ENCODE results near the gene MATN1.

Gene MATN1

GRCh38 chr1:30682396-30683275 is 40.7 kb downstream of the MATN1 start:
- no peak for DNase-seq (ENCODE audit: low read depth in 2 of 2)

- no peak for DNase-seq (ENCODE audit: low read depth in 2 of 2)
Observed at GRCh38 chr1:30681782-30682181, 41.6 kb downstream of the MATN1 start.

GRCh38 chr1:30680879-30681278 is 42.5 kb downstream of the MATN1 start:
- DNase-seq (ENCODE audit: low read depth in 2 of 2), result no peak

- no peak for DNase-seq (ENCODE audit: low read depth in 2 of 2)
Observed at GRCh38 chr1:30680429-30680828, 43.0 kb downstream of the MATN1 start.

- no peak for DNase-seq (ENCODE audit: low read depth in 2 of 2)
Observed at GRCh38 chr1:30679976-30680305, 43.4 kb downstream of the MATN1 start.

- DNase-seq (ENCODE audit: low read depth in 2 of 2), result no peak
Observed at GRCh38 chr1:30679201-30679975, 44.0 kb downstream of the MATN1 start.

GRCh38 chr1:30678209-30678608 is 45.2 kb downstream of the MATN1 start:
- no peak for DNase-seq (ENCODE audit: low read depth in 2 of 2)

GRCh38 chr1:30677471-30677870 is 45.9 kb downstream of the MATN1 start:
- no peak for DNase-seq (ENCODE audit: low read depth in 2 of 2)

- DNase-seq (ENCODE audit: low read depth in 2 of 2), result no peak
Observed at GRCh38 chr1:30675761-30676160, 47.6 kb downstream of the MATN1 start.

GRCh38 chr1:30675289-30675688 is 48.1 kb downstream of the MATN1 start:
- no peak for DNase-seq (ENCODE audit: low read depth in 2 of 2)

GRCh38 chr1:30673395-30673794 is 50.0 kb downstream of the MATN1 start:
- DNase-seq (ENCODE audit: low read depth in 2 of 2), result no peak

- no peak for DNase-seq (ENCODE audit: low read depth in 2 of 2)
Observed at GRCh38 chr1:30672661-30673060, 50.7 kb downstream of the MATN1 start.

- DNase-seq (ENCODE audit: low read depth in 2 of 2), result no peak
Observed at GRCh38 chr1:30670240-30671060, 52.9 kb downstream of the MATN1 start.

GRCh38 chr1:30668546-30669327 is 54.6 kb downstream of the MATN1 start:
- DNase-seq (ENCODE audit: low read depth in 2 of 2), result no peak

GRCh38 chr1:30668024-30668423 is 55.4 kb downstream of the MATN1 start:
- no peak for DNase-seq (ENCODE audit: low read depth in 2 of 2)

- no peak for DNase-seq (ENCODE audit: low read depth in 2 of 2)
Observed at GRCh38 chr1:30666756-30667273, 56.6 kb downstream of the MATN1 start.

- DNase-seq (ENCODE audit: low read depth in 2 of 2), result no peak
Observed at GRCh38 chr1:30665216-30666010, 58.0 kb downstream of the MATN1 start.

GRCh38 chr1:30664103-30664755 is 59.2 kb downstream of the MATN1 start:
- no peak for DNase-seq (ENCODE audit: low read depth in 2 of 2)

- no peak for DNase-seq (ENCODE audit: low read depth in 2 of 2)
Observed at GRCh38 chr1:30663596-30664091, 59.7 kb downstream of the MATN1 start.

Measured in activated CD4-positive, alpha-beta T cell treated with anti-CD3 and anti-CD28 coated beads for 24 hours (primary cell).